ENCODE results near the gene VAV2.

The VAV2 gene

DNA sequence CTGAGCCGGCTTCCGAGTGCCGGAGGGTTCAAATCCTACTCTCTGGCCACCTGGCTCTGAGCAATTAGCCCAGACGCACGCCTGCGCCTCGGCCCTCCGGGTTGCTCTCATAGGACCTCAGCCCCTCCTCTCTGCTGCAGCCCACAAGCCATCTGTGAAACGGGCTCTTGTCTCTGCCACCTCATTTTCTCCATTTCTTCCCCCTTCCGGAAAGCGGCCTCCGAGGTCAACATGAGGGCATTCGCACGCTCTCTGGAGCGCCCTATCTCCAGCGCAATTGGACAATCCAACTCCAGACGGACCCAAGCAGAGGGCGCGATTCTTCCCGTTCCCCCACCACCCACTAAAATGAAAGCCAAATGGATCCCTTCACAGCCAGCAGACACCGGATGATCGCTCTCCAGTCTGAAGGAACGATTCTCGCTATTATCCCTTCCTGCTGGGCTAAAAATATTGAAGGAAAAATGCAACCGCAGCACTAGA is 41.5 kb downstream of the VAV2 start:
- DNase-seq: peak; percentile 26

DNA sequence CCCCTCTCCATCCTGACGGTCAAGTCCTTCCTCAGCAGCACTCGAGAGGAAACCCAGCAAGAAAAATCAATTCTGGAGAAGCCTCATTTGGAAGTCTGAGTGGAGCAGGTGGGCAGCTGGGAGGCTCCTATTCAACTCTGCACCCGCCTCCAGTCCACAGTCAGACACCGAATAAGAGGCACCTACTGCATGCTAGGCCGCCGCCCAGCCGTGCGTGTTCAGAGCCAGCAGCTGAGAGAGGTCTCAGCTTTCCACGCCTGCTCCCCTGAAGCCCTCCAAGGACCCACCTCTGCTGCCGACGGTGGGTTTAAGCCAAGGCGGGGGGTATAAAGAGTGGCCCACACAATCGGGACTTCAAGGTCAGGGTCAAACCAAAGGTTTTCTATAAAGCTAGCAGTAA is 41.9 kb downstream of the VAV2 start:
- peak; percentile 83 for DNase-seq

DNA sequence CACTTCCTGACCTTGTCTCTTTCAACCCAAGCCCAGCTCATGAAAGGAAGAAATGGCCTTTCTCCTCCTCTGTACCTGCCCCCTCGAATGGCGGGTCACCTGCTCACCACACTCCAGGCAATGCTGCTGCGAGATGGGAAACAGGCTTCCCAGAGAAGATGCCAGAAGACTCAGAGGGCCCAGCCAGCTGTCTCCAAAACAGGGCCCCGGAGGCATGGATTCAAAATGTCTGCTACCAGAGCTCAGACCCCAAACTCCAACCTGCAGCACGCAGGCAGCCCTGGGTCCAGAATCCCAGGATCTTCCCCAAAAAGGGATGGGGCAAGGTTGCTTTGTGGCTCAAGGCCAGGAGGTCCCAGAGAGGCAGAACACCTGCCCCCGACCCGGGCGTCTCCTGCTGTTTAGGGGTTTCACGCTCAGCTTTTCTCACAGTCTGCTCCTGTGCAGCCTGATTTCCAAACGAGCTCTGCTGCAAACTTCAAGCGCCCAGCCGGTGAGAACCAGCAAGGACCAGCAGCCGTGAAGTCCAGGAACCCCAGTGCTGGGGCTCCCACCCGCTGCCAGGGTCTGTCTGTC is 42.5 kb downstream of the VAV2 start:
- no peak for DNase-seq

GRCh38 chr9:133948561-133949485 is 43.3 kb downstream of the VAV2 start:
- no peak for DNase-seq

DNA sequence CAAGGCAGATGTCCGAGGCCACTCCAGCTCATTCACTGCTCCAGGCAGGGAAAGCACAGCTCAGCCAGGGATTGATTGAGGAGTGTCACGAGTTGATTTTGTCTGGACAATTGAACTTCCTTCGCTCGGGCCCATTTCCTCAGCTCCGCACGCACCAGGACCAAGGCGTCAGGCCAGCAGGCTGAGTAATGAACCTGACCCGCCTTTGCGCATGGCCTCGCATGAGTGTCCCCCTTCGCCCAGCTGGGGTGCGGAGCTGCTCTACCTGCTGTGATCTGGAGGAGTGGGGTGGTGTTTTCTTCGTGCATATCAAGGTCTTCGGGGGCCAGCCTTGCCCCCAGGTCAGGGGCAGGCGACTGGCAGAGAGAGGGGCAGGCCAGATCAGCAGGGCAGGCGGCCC is 44.0 kb downstream of the VAV2 start:
- no peak for DNase-seq

- DNase-seq: no peak
Measured at GRCh38 chr9:133946840-133947486, 45.2 kb downstream of the VAV2 start.

DNA sequence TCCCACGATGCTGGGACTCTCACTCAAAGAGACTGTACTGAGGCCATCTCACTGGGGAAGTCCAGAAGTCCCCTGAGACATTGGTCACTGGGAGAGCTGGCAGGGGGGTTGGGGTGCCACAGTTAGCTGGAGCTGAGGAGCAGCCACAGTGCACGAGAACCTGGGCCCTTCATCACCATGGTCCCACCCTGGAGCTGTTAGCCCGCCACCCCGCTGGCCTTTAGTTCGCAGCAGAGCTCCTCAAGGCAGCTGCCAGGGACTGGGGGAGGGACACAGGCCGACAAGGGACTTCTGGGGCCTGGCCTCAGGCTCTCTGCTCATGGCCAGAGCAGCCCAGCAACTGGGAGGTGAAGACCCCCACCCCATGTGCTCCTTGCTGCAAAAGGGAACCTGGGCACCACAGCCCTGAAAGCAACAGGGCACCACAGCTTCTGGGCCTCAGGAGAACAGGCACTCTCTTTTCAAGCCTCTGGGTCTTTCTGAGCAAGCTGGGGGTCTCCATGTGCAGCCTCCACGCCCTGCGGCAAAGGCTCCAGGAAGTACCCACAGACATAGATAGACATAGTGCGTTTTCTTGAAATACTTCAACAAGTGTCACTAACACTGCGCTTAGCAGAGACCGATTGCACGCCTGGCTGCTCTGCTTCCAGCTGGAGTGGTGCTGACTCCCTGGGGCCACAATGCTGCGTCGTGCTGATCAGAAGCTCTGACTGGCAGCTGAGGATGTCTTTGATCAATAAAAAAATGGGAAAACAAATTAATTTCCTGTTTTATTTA is 46.0 kb downstream of the VAV2 start:
- no peak for DNase-seq

- no peak for DNase-seq
Measured at GRCh38 chr9:133945314-133945975, 46.7 kb downstream of the VAV2 start.

DNA sequence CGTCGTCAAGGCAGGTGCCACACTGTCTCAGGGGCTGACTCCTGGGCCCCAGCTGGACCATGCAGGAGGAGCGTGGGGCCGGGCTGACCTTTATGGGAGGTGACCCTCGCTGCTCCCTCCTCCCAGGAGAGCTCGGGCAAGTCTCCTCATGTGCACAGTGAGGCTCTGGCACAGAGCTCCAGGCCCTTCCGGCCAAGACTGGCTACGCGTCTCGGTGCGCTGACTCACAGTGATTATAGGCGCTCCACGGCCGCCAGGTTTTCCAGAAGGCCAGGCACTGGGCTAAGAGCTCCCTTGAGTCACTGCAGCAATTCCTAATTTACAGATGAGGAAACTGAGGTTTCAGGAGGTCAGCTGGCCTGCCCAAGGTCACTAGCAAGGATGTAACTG is 47.4 kb downstream of the VAV2 start:
- no peak for DNase-seq

- no peak for DNase-seq
Measured at GRCh38 chr9:133943781-133944745, 48.1 kb downstream of the VAV2 start.

DNA sequence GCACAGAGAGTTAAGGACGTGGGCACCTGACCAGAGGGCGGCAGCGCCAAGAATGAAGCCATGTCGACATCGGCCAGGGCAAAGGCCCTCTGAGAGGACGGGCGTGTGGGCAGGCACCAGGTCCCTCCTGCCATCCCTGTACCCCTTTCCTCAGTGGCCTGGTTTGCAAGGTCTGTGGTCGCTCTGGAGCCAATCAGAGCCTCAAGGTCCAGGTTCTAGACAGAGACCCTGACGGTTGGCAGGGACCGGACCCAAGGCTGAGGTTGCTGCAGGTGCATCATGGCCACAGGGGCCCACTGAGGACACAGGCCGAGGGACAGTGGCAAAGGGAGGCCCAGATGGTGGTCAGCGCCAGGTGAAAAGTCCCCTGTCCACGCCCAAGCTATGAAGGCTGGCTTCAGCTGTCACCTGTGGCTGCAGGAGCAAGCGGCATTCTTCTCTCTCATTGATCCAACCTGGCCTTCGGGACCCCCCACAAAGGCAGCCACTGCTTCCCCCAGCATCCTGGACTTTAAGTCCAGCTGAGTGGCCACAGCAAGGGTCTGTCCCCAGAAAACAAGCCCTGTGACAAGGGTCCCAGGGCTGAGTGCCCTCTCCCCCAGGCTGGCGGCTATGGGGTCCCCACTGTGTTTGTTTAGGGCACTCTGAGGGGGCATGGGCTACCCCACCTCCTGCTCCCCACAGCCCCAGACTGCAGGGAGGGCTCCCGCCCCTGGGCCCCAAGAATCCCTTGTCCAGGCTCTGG is 48.9 kb downstream of the VAV2 start:
- no peak for DNase-seq

GRCh38 chr9:133942206-133942975 is 49.7 kb downstream of the VAV2 start:
- DNase-seq: no peak

- no peak for DNase-seq
Measured at GRCh38 chr9:133939845-133940244, 52.3 kb downstream of the VAV2 start.

DNA sequence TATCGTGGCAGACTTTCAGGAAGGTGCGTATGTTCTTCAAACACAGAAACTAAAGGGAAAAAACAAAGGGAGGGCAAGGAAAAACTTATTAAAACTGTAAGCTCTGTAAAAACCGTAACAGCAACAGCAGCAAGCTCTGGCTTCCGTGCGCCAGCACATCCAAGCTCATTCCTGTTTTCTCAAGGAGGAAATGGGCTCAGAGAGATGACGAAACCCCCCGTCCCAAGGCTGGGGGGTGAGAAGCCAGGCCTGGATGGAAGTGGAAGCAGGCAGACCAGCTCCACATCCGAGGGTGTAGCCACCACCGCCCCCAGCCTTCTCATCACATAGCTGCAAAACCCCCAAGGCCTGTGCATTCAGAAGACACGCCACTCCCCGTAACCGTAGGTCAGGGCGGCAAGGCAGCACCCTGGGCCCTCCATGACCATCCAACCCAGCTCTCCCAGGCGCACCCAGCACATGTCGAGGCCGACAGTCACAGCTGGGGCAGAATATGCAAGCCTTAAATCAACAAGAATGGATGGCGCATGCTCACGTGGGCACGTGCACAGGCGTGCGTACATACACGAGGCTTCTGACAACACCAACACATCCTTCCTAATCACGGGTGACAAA is 52.8 kb downstream of the VAV2 start:
- DNase-seq: no peak

DNA sequence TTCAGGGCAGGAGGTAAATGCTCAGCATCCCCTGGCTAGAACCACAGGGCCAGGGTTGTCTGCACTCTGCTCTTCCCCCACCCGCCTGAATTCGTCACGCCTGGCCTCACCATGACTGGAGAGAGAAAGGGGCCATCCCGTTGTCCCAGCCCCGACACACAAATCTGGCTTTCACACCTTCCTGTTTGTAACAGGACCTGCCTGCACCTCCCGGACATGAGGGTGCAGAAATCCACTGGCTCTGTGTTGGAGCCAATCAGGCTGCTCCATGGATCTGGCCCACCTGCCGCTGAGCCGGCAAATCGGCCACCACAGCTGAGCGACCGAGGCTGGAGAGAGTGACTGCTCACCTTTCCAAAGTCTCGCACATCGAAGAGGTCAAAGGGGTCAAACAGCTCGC is 53.4 kb downstream of the VAV2 start:
- DNase-seq: no peak

GRCh38 chr9:133938086-133938485 is 54.0 kb downstream of the VAV2 start:
- DNase-seq: no peak

- DNase-seq: no peak
Measured at GRCh38 chr9:133937120-133937519, 55.0 kb downstream of the VAV2 start.

DNA sequence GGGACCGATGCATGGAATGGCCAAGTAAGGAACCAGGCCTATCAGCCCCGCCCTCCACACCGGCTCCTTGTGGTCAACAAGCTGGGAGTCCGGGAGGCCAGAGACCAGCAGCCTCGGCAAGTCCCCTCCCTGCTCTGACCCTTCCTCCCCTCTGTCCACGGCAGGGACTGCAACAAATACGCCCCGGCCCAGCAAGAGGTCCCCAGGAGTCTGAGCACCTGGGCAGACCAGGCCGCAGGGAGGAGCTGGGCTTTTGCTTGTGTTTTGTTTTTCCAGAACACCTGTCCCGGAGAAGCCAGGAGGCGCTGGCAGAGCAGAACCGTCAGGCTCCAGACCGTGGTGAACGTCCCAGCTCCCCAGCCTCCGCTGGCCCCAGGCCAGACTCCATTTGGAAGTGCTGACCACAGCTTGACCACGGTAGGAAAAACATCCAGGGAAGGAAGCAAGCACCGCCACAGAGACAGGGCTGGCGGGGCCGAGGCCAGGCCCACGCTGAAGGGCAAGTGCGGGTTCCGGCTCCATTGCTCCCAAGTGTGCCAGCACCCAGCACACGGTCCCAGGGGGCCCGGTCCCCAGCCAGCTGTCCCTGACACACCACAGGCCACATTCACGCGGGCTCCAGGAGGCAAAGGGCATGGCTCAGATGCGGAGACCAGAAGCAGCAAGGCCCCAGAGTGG is 56.7 kb downstream of the VAV2 start:
- DNase-seq: no peak
